Dendritic cell treated with granulocyte-macrophage colony-stimulating factor and Interleukin-4, amounts not matched to agents 40 ng/mL and 50 ng/mL, for 4 days (primary cell): ENCODE measurements around the gene TRMT6.

Experiments used
- H3K27ac Mint-ChIP-seq: one replicate; pipeline ENCODE4 v1.8.0; 2022; ENCODE audit warnings: mild to moderate bottlenecking, mixed read lengths
- H3K27me3 Mint-ChIP-seq: one replicate; pipeline ENCODE4 v1.8.0; 2022; ENCODE audit warnings: mild to moderate bottlenecking, mixed read lengths
- H3K36me3 Mint-ChIP-seq: one replicate; pipeline ENCODE4 v1.8.0; 2022; ENCODE audit warnings: low read depth, mixed read lengths
- H3K4me1 Mint-ChIP-seq: one replicate; pipeline ENCODE4 v1.8.0; 2022; ENCODE audit warnings: low read depth, mixed read lengths
- H3K4me3 Mint-ChIP-seq: one replicate; pipeline ENCODE4 v1.8.0; 2022; ENCODE audit warnings: mild to moderate bottlenecking, moderate library complexity, mixed read lengths
- H3K9me3 Mint-ChIP-seq: one replicate; pipeline ENCODE4 v1.8.0; 2022; ENCODE audit warnings: mixed read lengths
- intact Hi-C: fragments of 100-400 bp; cut with micrococcal nuclease; formaldehyde crosslinking; loops from one replicate; pipeline ENCODE4 v1.15.0; 2022

Gene TRMT6

DNA sequence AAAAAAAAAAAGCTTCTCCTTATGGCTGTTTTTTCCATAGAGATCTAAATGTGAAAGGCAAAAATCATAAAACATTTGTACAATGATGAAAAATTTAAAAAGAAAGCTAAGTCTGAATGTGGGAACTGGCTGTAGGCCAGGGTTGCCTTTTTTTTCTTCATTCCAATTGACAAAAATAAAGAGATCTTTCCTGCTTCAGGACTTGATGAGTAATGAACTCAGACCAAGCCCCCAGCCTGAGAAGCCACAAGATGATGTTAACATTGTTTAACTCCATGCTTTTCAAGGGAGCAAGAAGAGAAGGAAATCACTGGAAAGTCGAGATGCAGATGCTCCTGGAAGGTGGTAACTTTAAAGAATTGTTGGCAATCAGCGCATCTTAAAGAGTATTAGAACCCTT lies 41.4 kb downstream of the TRMT6 start:
- Mint-ChIP-seq H3K36me3 (no peaks in the 10 kb centered on the region), H3K9me3 (no peaks in the 10 kb centered on the region), H3K27me3 (peaks cover 57% of the 10 kb centered on the region), H3K4me1 (peaks cover 14% of the 10 kb centered on the region), H3K4me3 (no peak overlapping the region), H3K27ac (no peak overlapping the region)
- intact Hi-C loops = no loop called here

DNA sequence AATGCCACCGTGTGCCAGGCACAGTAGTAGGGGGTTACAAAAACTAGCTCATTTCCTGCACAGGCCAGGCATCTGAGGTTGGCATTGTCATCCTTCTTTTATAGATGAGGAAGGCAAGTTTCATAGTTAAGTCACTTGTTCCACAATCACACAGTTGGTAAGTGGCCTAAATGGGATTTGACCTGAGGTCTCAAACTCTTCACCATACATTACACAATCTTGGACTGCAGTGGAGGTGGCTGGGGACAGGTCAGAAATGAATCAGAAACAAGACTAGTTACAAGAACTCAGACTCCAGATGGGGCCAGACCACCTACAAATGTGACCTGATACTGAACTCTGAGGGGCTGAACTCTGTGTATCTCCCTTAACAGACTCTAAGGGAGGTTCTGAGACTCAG lies 49.4 kb downstream of the TRMT6 start:
- no peak overlapping the region for H3K27ac Mint-ChIP-seq
- H3K9me3 Mint-ChIP-seq = no peaks in the 10 kb centered on the region
- intact Hi-C loops = no loop called here
- peaks cover 5% of the 10 kb centered on the region for H3K4me1 Mint-ChIP-seq
- H3K36me3 Mint-ChIP-seq = no peaks in the 10 kb centered on the region
- H3K4me3 Mint-ChIP-seq = no peak overlapping the region
- H3K27me3 Mint-ChIP-seq = peaks cover 22% of the 10 kb centered on the region

DNA sequence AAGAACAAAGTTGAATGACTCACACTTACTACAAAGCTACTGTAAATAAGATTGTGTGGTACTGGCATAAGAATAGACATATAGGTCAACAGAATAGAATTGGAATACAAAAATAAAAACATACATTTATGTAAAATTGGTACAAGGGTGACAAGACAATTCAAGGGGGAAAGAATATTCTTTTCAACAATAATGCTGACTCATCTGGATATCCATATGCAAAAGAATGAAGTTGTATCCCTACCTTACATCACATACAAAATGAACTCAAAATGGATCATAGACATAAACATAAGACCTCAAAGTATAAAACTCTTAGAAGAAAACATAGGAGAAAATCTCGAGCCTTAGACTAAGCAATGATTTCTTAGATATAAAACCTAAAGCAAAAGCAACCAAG lies 50.9 kb downstream of the TRMT6 start:
- intact Hi-C loops = no loop called here
- no peak overlapping the region for H3K27ac Mint-ChIP-seq
- H3K36me3 Mint-ChIP-seq = no peaks in the 10 kb centered on the region
- H3K27me3 Mint-ChIP-seq = peaks cover 16% of the 10 kb centered on the region
- H3K4me1 Mint-ChIP-seq = peaks cover 15% of the 10 kb centered on the region
- H3K9me3 Mint-ChIP-seq = no peaks in the 10 kb centered on the region
- no peak overlapping the region for H3K4me3 Mint-ChIP-seq

DNA sequence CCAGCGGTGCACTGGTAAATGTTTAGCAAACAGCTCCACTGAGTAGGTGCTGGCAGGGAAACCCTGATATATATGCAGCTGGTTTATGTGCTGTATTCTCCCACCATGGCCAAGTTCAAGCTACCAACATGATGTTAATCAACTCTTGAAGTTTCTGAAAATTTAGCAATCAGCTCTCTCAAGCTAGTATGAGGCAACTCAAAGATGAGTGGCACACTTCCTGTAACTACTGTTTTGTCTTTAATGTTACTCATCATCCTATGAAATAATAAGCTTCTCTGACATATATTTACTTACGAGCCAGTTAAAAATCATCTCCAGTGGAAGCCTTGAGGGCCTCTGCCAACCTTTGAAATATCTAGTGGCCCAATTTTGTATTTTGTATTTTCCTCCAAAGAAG lies 54.7 kb downstream of the TRMT6 start:
- Mint-ChIP-seq H3K27ac (no peak overlapping the region), H3K36me3 (no peaks in the 10 kb centered on the region), H3K4me3 (no peak overlapping the region), H3K27me3 (peaks cover 12% of the 10 kb centered on the region), H3K4me1 (peaks cover 15% of the 10 kb centered on the region), H3K9me3 (no peaks in the 10 kb centered on the region)
- intact Hi-C loops = no loop called here

DNA sequence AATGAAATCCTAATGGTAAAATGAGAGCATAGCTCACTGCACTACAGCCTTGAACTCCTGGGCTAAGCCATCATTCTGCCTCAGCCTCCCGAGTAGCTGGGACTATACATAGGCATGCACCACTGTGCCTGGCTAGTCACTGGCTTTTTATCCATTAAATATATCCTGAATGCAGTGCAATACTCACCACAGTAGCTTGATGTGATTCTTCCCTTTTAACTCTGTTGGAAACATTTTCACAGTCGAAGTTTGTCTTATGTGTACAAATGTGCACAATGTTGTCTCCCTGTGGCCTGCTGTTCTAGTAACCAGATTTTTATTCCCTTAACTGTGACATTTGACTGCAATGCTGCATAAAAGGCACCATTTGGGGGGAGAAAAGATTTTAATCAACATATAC lies 56.7 kb downstream of the TRMT6 start:
- Mint-ChIP-seq H3K4me3 (no peak overlapping the region), H3K27me3 (peaks cover 12% of the 10 kb centered on the region), H3K4me1 (peaks cover 15% of the 10 kb centered on the region), H3K9me3 (no peaks in the 10 kb centered on the region), H3K27ac (no peak overlapping the region), H3K36me3 (no peaks in the 10 kb centered on the region)
- intact Hi-C loops = no loop called here

DNA sequence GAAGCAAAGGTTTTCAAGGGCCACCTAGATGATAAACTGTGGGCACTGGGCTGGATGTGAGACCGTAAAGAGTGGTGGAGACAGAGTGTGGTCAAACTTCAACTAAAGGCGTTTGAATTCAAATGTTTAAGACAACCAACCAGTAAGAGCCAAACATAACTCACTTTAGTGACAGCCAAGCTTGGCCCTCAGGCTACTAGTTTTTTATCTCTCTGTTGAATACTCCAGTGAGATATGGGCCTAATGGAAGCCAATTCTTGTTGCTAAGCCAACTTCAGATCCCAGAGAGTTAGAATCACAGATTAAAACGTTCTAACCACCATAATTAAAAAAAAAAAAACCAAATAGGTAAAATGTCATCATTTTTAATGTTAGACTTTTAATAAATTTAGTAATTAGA lies 57.3 kb downstream of the TRMT6 start:
- no peaks in the 10 kb centered on the region for H3K9me3 Mint-ChIP-seq
- no peaks in the 10 kb centered on the region for H3K36me3 Mint-ChIP-seq
- H3K27ac Mint-ChIP-seq = no peak overlapping the region
- H3K4me1 Mint-ChIP-seq = peaks cover 19% of the 10 kb centered on the region
- intact Hi-C loops = no loop called here
- peaks cover 14% of the 10 kb centered on the region for H3K27me3 Mint-ChIP-seq
- H3K4me3 Mint-ChIP-seq = no peak overlapping the region

DNA sequence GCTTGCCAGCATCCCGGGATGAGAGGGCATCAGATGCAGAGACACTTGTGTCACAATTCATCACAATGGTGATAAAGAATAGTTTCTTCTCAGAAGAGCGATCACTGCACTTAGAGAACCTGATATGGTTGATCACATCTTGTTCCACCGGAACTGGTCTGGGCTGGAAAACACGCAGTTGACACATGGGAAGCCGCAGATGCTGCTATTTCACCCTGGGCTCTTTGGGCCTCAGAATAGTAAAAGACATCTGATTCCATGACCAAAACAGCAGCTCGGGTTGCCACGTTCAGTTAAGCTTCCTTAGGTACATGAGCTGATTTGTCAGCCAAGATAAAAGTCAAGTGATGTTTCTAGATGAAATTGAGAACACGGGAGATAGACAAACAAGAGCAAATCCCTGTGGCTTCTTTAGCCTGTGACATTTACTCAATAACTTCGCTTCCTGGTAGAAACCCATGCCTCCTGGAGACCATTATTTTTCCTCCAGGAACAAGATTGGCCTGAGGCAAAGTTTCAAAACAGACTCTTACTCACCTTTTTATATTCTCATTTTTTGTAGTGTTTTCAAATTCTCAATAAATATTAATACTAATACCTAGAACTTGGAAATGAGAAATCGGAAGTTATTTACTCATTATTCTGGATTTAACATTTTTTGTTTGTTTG lies 59.4 kb downstream of the TRMT6 start:
- H3K36me3 Mint-ChIP-seq = no peaks in the 10 kb centered on the region

DNA sequence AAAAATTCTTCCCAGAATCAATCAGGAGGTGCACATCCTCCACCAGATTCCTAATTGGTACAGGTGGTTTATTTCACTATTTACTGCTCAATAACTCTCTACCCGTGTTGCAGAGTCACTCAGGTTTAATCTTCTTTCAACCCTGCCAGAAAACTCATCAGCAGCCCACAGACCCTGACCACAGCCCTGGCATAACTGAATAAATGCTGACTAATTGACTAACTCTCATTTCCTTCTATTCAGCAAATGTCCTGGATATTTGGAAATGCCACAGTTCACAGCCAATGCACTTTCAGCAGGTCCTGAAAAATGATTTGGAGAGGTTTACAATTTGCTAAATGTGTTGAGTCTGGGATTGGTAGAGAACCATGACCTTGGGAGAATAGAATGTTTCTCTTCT lies 62.3 kb downstream of the TRMT6 start:
- peaks cover 2% of the 10 kb centered on the region for H3K27me3 Mint-ChIP-seq
- H3K9me3 Mint-ChIP-seq = no peaks in the 10 kb centered on the region
- H3K4me3 Mint-ChIP-seq = no peak overlapping the region
- intact Hi-C loops = no loop called here
- H3K27ac Mint-ChIP-seq = no peak overlapping the region
- H3K36me3 Mint-ChIP-seq = no peaks in the 10 kb centered on the region
- H3K4me1 Mint-ChIP-seq = peaks cover 11% of the 10 kb centered on the region

More for the DNA sequence above, 59.4 kb downstream of the TRMT6 start:
- intact Hi-C loops = no loop called here
- Mint-ChIP-seq H3K4me1 (peaks cover 21% of the 10 kb centered on the region), H3K27ac (no peak overlapping the region), H3K9me3 (no peaks in the 10 kb centered on the region), H3K4me3 (no peak overlapping the region), H3K27me3 (peaks cover 2% of the 10 kb centered on the region)

DNA sequence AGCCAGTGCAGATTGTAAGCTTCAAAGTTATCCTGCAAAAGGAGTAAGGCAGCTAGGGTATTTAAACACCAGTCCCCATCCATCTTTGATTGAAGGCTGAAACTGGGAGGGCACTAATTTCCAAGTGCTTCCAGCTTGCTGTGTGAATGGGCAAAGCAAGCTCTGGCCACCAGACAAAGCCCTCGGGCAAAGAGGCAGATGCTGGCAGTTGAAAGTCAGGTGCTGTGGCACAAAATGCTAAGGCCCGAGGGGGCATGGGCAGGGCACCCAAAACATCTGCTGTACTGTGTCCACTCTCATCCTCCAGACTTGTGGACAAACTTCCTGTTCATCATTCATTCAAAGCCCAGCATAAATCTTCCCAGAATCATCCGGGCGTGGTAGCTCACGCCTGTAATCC lies 62.9 kb downstream of the TRMT6 start:
- Mint-ChIP-seq H3K36me3 (no peaks in the 10 kb centered on the region), H3K27ac (no peak overlapping the region), H3K9me3 (no peaks in the 10 kb centered on the region), H3K4me3 (no peak overlapping the region), H3K27me3 (peaks cover 2% of the 10 kb centered on the region), H3K4me1 (peaks cover 11% of the 10 kb centered on the region)
- intact Hi-C loops = no loop called here
